Pancreas (tissue), 10 donors: ENCODE measurements around the gene GLI3. TPM values are rescaled to one million over a fixed set of nuclear protein-coding genes. Genes with fewer than 3 reads are reported as not detected.

Experiments
- ATAC-seq, 4 donors: fragments of 200-7000 bp; cut with Tn5 transposase; one replicate each; pipeline versions ENCODE4 v1.8.0 to v1.9.1; 2020; ENCODE audit warnings: mild to moderate bottlenecking in 4 of 4, moderate library complexity in 4 of 4
- DNase-seq, 6 donors: peaks; one replicate each; pipeline ENCODE4 v3.0.0-alpha.2; 2020
- FAIRE-seq: peaks from 2 replicates; lab custom pipeline; 2012; peaks lifted over from hg19 to GRCh38; lab: Jason Lieb, UNC
- H3K27ac ChIP-seq, 4 donors: fragments of 200-600 bp; sonication (generic); 1 replicate in 3 of 4; 2 replicates in 1 of 4; pipeline versions ENCODE4 v1.5.0 to v1.8.0; 2020
- H3K27me3 ChIP-seq, 4 donors: fragments of 200-600 bp; one replicate each; pipeline ENCODE4 v1.8.0; 2021
- H3K36me3 ChIP-seq, 3 donors: fragments of 200-600 bp; sonication (generic) in 1 of 3; one replicate each; pipeline versions ENCODE4 v1.5.0 to v1.8.0; 2020 to 2021
- H3K4me1 ChIP-seq, 3 donors: fragments of 200-600 bp; one replicate each; pipeline ENCODE4 v1.8.0; 2021
- H3K4me3 ChIP-seq, 4 donors: fragments of 200-600 bp; sonication (generic) in 2 of 4; one replicate each; pipeline versions ENCODE4 v1.5.0 to v1.8.0; 2020 to 2021
- H3K9me3 ChIP-seq, 4 donors: fragments of 200-600 bp; one replicate each; pipeline ENCODE4 v1.8.0; 2021
- WGBS, 2 donors: extraction: QIAGEN DNeasy Blood & Tissue Kit; methylation state at CpG; one replicate each; pipeline ENCODE4 v1.1.7; 2013; 5-methylcytosine and 5-hydroxymethylcytosine counted together
- intact Hi-C, 3 donors: fragments of 100-400 bp; cut with DNase I; formaldehyde crosslinking; loops; one replicate each; pipeline versions ENCODE4 v1.11.1 to v1.14.2; 2022
- polyA plus RNA-seq, 2 donors: library from polyadenylated mRNA; stranded (reverse); fragments of 200-250 nt; gene quantifications; one replicate each; pipeline ENCODE4 v1.2.3, GENCODE V29; 2013
- total RNA-seq, 6 donors: library from RNA; stranded (reverse); fragmentation: NEBNext Ultra II Directional in 4 of 6; extraction: Animal tissue kit (Norgen Biotek cat#: 25700) in 4 of 6; gene quantifications; one replicate each; pipeline versions ENCODE4 v1.2.1 to v1.2.4, GENCODE V29; 2021 to 2023
- TF ChIP-seq, protein P1 (sequence below), 4 donors: fragments of 200-600 bp; sonication (generic) in 3 of 4; IDR thresholded peaks; one replicate each; pipeline versions ENCODE4 v1.5.0 to v1.8.0; 2021; ENCODE audit warnings: antibody characterized with exemption in 4 of 4
- donor health status: healthy with polysubstance abuse.
- donor health status: DM: no; HTN: no; CAD: no; lungs with moderate emphysema.
- donor health status: DM: no; HTN: no; CAD: no.
- donor health status: control.
- donor health status: control.
- donor health status: Bipolar disorder and iron deficiency.
- donor health status: DM: yes; HTN: yes; CAD: no.
- donor health status: DM: no; HTN: no; CAD: no.
- donor health status: DM: no; HTN: no; CAD: no.
- donor health status: DM: yes; HTN: yes; CAD: no.

The GLI3 gene
- total and polyA plus RNA-seq, 8 donors = 0.38 to 6.2 (median 1.4) TPM

DNA sequence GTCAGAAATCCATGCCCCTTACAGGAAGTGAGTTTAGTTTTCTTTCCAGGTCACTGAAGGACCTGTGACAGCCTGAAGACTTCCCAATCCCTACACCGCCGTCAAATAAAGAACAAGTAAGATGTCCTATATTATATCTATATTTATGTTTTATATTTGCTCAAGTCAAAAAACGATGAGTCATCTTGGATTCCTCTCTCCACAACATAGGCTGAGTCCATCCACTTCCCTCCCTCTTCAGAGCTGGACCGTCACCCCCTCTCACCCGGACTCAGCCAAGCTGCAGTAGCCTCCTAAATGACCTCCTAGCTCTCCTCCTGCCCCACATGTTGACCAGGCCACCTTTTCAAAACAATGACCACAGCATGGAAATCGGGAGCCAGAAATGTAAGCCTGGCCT lies 53.5 kb downstream of the GLI3 start:
- no peaks in the 10 kb centered on the region for H3K27me3 ChIP-seq
- no peak overlapping the region for H3K27ac ChIP-seq
- ATAC-seq (no peak), FAIRE-seq (no peak), DNase-seq (no peak)
- H3K36me3 ChIP-seq = no peaks in the 10 kb centered on the region
- intact Hi-C loops = no loop called here
- TF ChIP-seq, protein P1, sequence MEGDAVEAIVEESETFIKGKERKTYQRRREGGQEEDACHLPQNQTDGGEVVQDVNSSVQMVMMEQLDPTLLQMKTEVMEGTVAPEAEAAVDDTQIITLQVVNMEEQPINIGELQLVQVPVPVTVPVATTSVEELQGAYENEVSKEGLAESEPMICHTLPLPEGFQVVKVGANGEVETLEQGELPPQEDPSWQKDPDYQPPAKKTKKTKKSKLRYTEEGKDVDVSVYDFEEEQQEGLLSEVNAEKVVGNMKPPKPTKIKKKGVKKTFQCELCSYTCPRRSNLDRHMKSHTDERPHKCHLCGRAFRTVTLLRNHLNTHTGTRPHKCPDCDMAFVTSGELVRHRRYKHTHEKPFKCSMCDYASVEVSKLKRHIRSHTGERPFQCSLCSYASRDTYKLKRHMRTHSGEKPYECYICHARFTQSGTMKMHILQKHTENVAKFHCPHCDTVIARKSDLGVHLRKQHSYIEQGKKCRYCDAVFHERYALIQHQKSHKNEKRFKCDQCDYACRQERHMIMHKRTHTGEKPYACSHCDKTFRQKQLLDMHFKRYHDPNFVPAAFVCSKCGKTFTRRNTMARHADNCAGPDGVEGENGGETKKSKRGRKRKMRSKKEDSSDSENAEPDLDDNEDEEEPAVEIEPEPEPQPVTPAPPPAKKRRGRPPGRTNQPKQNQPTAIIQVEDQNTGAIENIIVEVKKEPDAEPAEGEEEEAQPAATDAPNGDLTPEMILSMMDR (IDR thresholded peaks at IDR 0.05) = no peak
- WGBS, 2 donors = 77 to 80% methylated on average over 6 of the region's 6 CpGs
- no peak overlapping the region for H3K4me3 ChIP-seq
- no peaks in the 10 kb centered on the region for H3K4me1 ChIP-seq
- H3K9me3 ChIP-seq = no peaks in the 10 kb centered on the region

DNA sequence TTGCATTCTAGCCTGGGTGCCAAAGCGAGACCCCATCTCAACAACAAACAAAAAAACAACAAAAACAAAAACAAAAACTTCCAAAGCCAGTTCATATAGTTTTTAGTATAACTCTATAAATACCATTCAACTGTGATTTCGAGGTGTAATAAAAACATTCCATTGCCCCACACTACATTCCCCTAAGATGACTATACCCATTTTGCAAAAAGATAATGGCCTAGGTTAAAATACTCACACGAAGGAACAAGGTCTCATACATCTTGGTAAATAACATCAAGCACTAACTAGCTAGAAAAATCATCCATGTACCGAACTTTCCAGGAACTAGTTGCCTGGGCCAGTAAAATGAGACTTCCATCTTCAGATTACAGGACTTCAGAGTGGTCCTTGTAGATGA lies 55.4 kb downstream of the GLI3 start:
- DNase-seq = no peak
- Histone ChIP-seq H3K4me3 (no peak overlapping the region), H3K27me3 (no peaks in the 10 kb centered on the region), H3K27ac (no peak overlapping the region), H3K9me3 (no peaks in the 10 kb centered on the region), H3K4me1 (no peaks in the 10 kb centered on the region), H3K36me3 (no peaks in the 10 kb centered on the region)
- ATAC-seq = no peak
- TF ChIP-seq, protein P1 (IDR thresholded peaks at IDR 0.05) = no peak
- 61 to 76% methylated on average over 4 of the region's 4 CpGs for WGBS, 2 donors
- intact Hi-C loops = no loop called here
- no peak for FAIRE-seq

DNA sequence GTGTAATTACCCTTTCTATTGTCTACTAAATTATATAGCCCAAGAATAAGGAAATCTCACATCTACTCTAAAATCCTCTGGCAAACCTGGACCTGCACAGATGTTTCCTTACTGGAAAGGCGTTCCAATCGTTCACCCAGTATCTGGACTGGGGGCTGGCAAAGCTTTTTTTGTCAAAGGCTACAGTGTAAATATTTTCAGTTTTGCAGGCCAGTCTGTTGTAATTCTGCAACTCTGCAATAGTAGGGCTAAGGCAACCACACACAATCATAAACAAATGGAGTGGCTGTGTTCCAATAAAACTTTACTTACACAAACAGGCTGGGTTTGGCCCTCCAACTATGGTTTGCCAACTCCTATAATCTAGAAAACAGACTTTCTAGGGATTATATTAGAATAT lies 56.2 kb downstream of the GLI3 start:
- Histone ChIP-seq H3K27me3 (no peaks in the 10 kb centered on the region), H3K36me3 (no peaks in the 10 kb centered on the region), H3K4me3 (no peak overlapping the region), H3K9me3 (no peaks in the 10 kb centered on the region), H3K27ac (no peak overlapping the region), H3K4me1 (no peaks in the 10 kb centered on the region)
- 65 to 86% methylated on average over 2 of the region's 2 CpGs for WGBS, 2 donors
- no peak for DNase-seq
- FAIRE-seq = no peak
- TF ChIP-seq, protein P1 (IDR thresholded peaks at IDR 0.05) = no peak
- intact Hi-C loops = no loop called here
- ATAC-seq = no peak

DNA sequence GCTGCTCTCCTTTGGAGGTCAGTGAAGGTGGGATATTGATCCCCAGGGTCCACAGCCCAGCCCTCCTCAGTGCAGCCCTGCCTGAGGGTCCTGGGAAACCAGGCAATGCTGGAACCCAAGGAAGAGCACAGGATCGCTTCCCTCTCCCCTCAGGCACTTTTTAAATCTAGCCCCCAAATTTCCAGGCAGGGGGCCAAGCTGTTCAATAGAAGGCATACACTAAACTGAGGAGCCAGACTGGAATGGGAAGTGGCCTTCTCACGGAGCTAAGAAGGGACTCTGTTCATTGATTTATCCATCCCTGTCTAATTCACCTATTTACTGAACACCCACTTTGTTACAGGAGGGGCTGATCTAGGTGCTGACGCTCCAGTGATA lies 60.3 kb downstream of the GLI3 start:
- intact Hi-C loops = no loop called here
- 53 to 62% methylated on average over 3 of the region's 3 CpGs for WGBS, 2 donors
- Histone ChIP-seq H3K36me3 (no peaks in the 10 kb centered on the region), H3K9me3 (no peaks in the 10 kb centered on the region), H3K27me3 (no peaks in the 10 kb centered on the region), H3K27ac (no peak overlapping the region), H3K4me3 (no peak overlapping the region), H3K4me1 (no peaks in the 10 kb centered on the region)
- no peak for FAIRE-seq
- no peak for ATAC-seq
- TF ChIP-seq, protein P1 (IDR thresholded peaks at IDR 0.05) = no peak
- DNase-seq = no peak

DNA sequence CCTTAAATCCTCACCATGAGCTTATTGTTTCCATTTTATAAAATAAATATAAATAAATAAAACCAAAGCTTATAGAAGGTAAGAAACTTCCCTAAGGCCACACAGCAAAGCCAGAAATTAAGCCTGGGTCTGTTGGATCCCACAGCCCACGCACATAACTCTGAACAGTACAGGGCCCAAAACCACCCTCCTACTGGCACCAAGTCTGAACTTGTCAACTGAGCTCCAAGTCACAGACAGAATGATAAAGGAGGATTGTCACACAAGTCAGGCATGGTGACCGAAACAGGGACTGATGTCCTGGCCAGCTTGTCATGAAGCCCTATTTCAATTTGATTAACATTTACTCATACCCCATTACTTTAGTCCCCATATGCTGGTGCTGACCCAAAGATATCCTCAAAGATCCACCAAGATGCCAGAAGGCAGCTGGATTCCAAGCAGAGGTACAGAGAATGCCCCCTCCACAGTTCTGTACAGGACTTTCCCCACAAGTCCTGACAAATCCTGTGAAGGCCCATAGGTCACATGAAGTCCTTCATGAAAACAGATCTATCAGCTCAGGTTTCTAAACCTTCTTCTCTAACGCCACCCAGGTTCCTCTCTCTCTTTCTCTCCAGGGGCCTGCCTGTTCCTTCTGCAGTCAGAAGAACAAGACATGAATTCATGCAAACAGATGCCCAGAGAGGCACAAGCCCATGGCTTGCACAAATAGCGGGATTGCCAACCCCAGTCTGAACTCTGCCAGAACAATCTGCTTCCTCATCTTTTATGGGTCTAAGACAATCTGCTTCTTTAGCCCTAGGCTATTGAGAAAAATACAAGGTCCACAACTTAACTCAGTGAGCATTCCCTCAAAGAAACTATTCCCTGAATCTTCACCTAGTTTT lies 60.9 kb downstream of the GLI3 start:
- H3K27ac ChIP-seq = no peak overlapping the region
- no peak for FAIRE-seq
- H3K36me3 ChIP-seq = no peaks in the 10 kb centered on the region
- DNase-seq = no peak
- ATAC-seq = no peak
- H3K27me3 ChIP-seq = no peaks in the 10 kb centered on the region
- intact Hi-C loops = no loop called here
- H3K4me1 ChIP-seq = no peaks in the 10 kb centered on the region
- H3K9me3 ChIP-seq = no peaks in the 10 kb centered on the region
- H3K4me3 ChIP-seq = no peak overlapping the region
- TF ChIP-seq, protein P1 (IDR thresholded peaks at IDR 0.05) = no peak
- 85 to 91% methylated on average over 4 of the region's 4 CpGs for WGBS, 2 donors
